Kidney (tissue), 14 donors: ENCODE measurements around the gene ACSS3. TPM values are rescaled to one million over a fixed set of nuclear protein-coding genes. Genes with fewer than 3 reads are reported as not detected.

Experiments
- DNase-seq, 5 donors: peaks; one replicate each; pipeline ENCODE4 v3.0.0-alpha.2; 2013 to 2020
- FAIRE-seq: peaks from 2 replicates; lab custom pipeline; 2012; peaks lifted over from hg19 to GRCh38; lab: Jason Lieb, UNC
- H3K27ac ChIP-seq, 2 donors: one replicate each; pipeline ENCODE4 v1.7.0; 2013; ENCODE audit warnings: low read depth in 2 of 2, low read length in 2 of 2, inconsistent platforms in 1 of 2
- H3K27me3 ChIP-seq: one replicate; pipeline ENCODE4 v1.7.1; 2013; ENCODE audit warnings: low read length, inconsistent platforms; ENCODE audit not compliant: control insufficient read depth, insufficient read depth
- H3K36me3 ChIP-seq, 3 donors: one replicate each; pipeline versions ENCODE4 v1.7.0 to v1.7.1; 2013; ENCODE audit warnings: low read length in 3 of 3, control low read depth in 1 of 3, inconsistent platforms in 1 of 3; ENCODE audit not compliant: insufficient read depth in 3 of 3, control insufficient read depth in 2 of 3
- H3K4me1 ChIP-seq, 3 donors: one replicate each; pipeline versions ENCODE4 v1.7.0 to v1.7.1; 2013; ENCODE audit warnings: low read length in 3 of 3, inconsistent platforms in 1 of 3, low read depth in 1 of 3; ENCODE audit not compliant: control insufficient read depth in 2 of 3, insufficient read depth in 2 of 3
- H3K4me3 ChIP-seq, 3 donors: one replicate each; pipeline versions ENCODE4 v1.7.0 to v1.8.1; 2013; ENCODE audit warnings: low read length in 3 of 3, control low read depth in 1 of 3, inconsistent platforms in 1 of 3
- H3K9ac ChIP-seq, 3 donors: one replicate each; pipeline versions ENCODE4 v1.7.0 to v1.7.1; 2013; ENCODE audit warnings: low read length in 3 of 3, control low read depth in 1 of 3, inconsistent platforms in 1 of 3
- H3K9me3 ChIP-seq, 3 donors: one replicate each; pipeline versions ENCODE4 v1.7.0 to v1.7.1; 2013; ENCODE audit warnings: low read length in 3 of 3, control low read depth in 1 of 3, inconsistent platforms in 1 of 3; ENCODE audit not compliant: control insufficient read depth in 2 of 3, insufficient read depth in 1 of 3
- CTCF ChIP-seq: IDR thresholded peaks from 3 replicates; pipeline ENCODE4 v1.5.1; 2012; ENCODE audit warnings: mild to moderate bottlenecking, moderate library complexity, borderline replicate concordance; ENCODE audit not compliant: insufficient read depth; ENCODE audit errors: extremely low read depth
- intact Hi-C: fragments of 100-400 bp; cut with DNase I; formaldehyde crosslinking; loops from one replicate; pipeline ENCODE4 v1.11.1; 2022
- polyA plus RNA-seq: library from polyadenylated mRNA; stranded (reverse); fragments of 350-450 nt; fragmentation: Illumina TruSeq; extraction: RNeasy Lipid Tissue Mini Kit (QIAGEN cat#74804); gene quantifications from one replicate; pipeline ENCODE4 v1.2.3, GENCODE V29; 2014; ENCODE audit warnings: low read depth, low replicate concordance; ENCODE audit not compliant: insufficient read depth
- total RNA-seq: library from RNA; stranded (reverse); fragmentation: NEBNext Ultra II Directional; extraction: Animal tissue kit (Norgen Biotek cat#: 25700); gene quantifications from one replicate; pipeline ENCODE4 v1.2.1, GENCODE V29; 2021
- donor health status: control.
- donor health status: control.
- donor health status: control.
- donor health status: control.
- donor health status: control.
- donor health status: DM: yes; HTN: yes; CAD: no.
- donor health status: Normal renal cell carcinoma (clear cell type).

ACSS3 gene
- total and polyA plus RNA-seq, 2 donors from 2014 or later = 18.9 to 21.2 TPM

GRCh38 chr12:81245458-81245857 lies 167.6 kb downstream of the ACSS3 start:
- TF ChIP-seq CTCF = no peak
- DNase-seq (peak in 2 of 5 donors; percentile 68 to 87), FAIRE-seq (no peak)
- H3K4me1 ChIP-seq = peaks cover 0 to 5% (median 0%) of the 10 kb centered on the region in 3 donors
- H3K9ac ChIP-seq = no peak overlapping the region
- H3K4me3 ChIP-seq = no peak overlapping the region
- H3K27ac ChIP-seq = no peak overlapping the region
- H3K9me3 ChIP-seq = no peaks in the 10 kb centered on the region
- no peaks in the 10 kb centered on the region for H3K27me3 ChIP-seq
- intact Hi-C loops = no loop called here
- no peaks in the 10 kb centered on the region for H3K36me3 ChIP-seq

- Histone ChIP-seq H3K4me3 (no peak overlapping the region), H3K9ac (no peak overlapping the region), H3K9me3 (no peaks in the 10 kb centered on the region), H3K36me3 (no peaks in the 10 kb centered on the region), H3K27me3 (no peaks in the 10 kb centered on the region), H3K4me1 (peaks cover 0 to 5% (median 0%) of the 10 kb centered on the region in 3 donors), H3K27ac (no peak overlapping the region)
- intact Hi-C loops = no loop called here
- no peak for FAIRE-seq
- peak in 2 of 5 donors; percentile 29 to 44 for DNase-seq
- TF ChIP-seq CTCF = no peak
These were observed 168.2 kb downstream of the ACSS3 start for GRCh38 chr12:81245907-81246570.

- Histone ChIP-seq H3K9ac (no peak overlapping the region), H3K36me3 (no peaks in the 10 kb centered on the region), H3K9me3 (no peaks in the 10 kb centered on the region), H3K27me3 (no peaks in the 10 kb centered on the region), H3K4me1 (peaks cover 0 to 5% (median 0%) of the 10 kb centered on the region in 3 donors), H3K4me3 (no peak overlapping the region), H3K27ac (no peak overlapping the region)
- intact Hi-C loops = no loop called here
- TF ChIP-seq CTCF = no peak
- DNase-seq (no peak), FAIRE-seq (no peak)
These were observed 172.1 kb downstream of the ACSS3 start for GRCh38 chr12:81249976-81250375.
